Neural progenitor cell (in vitro differentiated cells): Measurements from ENCODE around the gene ATP1A1.

Experiments
- CTCF ChIP-seq: fragments of 200-600 bp; sonication (generic); IDR thresholded peaks from 2 replicates; pipeline ENCODE4 v1.5.1; 2017; ENCODE audit warnings: antibody characterized with exemption, mild to moderate bottlenecking
- EZH2 ChIP-seq: fragments of 200-600 bp; sonication (generic); IDR thresholded peaks from 2 replicates; pipeline ENCODE4 v1.6.1; 2017; ENCODE audit warnings: antibody characterized with exemption, mild to moderate bottlenecking, moderate library complexity
- EZH2phosphoT487 ChIP-seq: fragments of 200-600 bp; sonication (generic); IDR thresholded peaks from 2 replicates; pipeline ENCODE4 v1.6.1; 2017; ENCODE audit warnings: antibody characterized with exemption

- TF ChIP-seq CTCF (no peak), EZH2phosphoT487 (no peak), EZH2 (no peak)
These were observed 17.0 kb upstream of the ATP1A1 start for GRCh38 chr1:116356067-116356466.
